Esophagus muscularis mucosa (tissue), 4 donors: ENCODE results near the gene SSTR4.

Source experiments
- EP300 ChIP-seq: sonication (generic); formaldehyde crosslinking; IDR thresholded peaks from one replicate; pipeline ENCODE4 v1.6.1; 2017; ENCODE audit warnings: antibody characterized with exemption
- POLR2A ChIP-seq: fragments of 450-650 bp; IDR thresholded peaks from one replicate; pipeline ENCODE4 v1.6.1; 2017; ENCODE audit warnings: antibody characterized with exemption, moderate library complexity, mild to moderate bottlenecking, low read depth
- POLR2AphosphoS5 ChIP-seq, 2 donors: sonication (generic); formaldehyde crosslinking; IDR thresholded peaks; one replicate each; pipeline ENCODE4 v1.6.1; 2017; ENCODE audit warnings: antibody characterized with exemption in 2 of 2
- TF ChIP-seq, protein P1 (sequence below), 3 experiments: fragments of 200-600 bp in 2 of 3; fragments of 450-650 bp in 1 of 3; sonication (generic) in 2 of 3; IDR thresholded peaks; one replicate each; pipeline ENCODE4 v1.5.1; 2017 to 2019; ENCODE audit warnings: antibody characterized with exemption in 3 of 3, mild to moderate bottlenecking in 2 of 3, moderate library complexity in 1 of 3

DNA sequence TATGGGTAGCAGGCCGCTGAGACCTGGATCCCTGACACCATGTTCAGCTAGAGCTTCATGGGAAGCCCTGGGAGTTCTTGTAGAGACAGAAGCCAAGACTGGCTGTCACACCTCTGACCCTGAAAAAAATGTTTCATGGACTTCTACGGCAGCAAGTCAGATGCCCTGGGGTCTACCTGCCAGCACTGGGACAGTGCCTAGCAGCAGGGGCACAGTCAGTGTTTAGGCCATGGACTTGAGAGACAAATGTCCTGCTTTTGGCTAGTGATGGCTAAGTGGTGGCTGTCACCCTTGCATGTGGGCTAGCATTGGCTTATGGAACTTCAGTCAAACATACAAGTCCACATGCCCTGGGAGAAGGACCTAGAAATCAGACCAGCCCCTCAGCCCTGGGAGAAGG, 41.3 kb upstream of the SSTR4 start:
- TF ChIP-seq, protein P1, sequence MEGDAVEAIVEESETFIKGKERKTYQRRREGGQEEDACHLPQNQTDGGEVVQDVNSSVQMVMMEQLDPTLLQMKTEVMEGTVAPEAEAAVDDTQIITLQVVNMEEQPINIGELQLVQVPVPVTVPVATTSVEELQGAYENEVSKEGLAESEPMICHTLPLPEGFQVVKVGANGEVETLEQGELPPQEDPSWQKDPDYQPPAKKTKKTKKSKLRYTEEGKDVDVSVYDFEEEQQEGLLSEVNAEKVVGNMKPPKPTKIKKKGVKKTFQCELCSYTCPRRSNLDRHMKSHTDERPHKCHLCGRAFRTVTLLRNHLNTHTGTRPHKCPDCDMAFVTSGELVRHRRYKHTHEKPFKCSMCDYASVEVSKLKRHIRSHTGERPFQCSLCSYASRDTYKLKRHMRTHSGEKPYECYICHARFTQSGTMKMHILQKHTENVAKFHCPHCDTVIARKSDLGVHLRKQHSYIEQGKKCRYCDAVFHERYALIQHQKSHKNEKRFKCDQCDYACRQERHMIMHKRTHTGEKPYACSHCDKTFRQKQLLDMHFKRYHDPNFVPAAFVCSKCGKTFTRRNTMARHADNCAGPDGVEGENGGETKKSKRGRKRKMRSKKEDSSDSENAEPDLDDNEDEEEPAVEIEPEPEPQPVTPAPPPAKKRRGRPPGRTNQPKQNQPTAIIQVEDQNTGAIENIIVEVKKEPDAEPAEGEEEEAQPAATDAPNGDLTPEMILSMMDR (IDR thresholded peaks at IDR 0.05), result no peak
- TF ChIP-seq POLR2AphosphoS5 (IDR thresholded peaks at IDR 0.05) (no peak), POLR2A (no peak), EP300 (no peak)
